Mammary microvascular endothelial cell (primary cell): Measurements from ENCODE around the gene PRKG1. TPM values are rescaled to one million over a fixed set of nuclear protein-coding genes. Genes with fewer than 3 reads are reported as not detected.

Source experiments
- total RNA-seq: library from RNA; depleted of rRNA; stranded (reverse); fragments of >200 nt; gene quantifications from 2 replicates; pipeline ENCODE4 v1.2.3, GENCODE V29; 2015

Gene PRKG1
- total RNA-seq, result 0.30 and 0.33 TPM in 2 replicates

GRCh38 chr10:51074238-51075028 lies at the start of gene PRKG1:
Gene PRKG1, plus strand, starts transcription at chr10:51074487.

GRCh38 chr10:51699475-51700227 lies 625.4 kb downstream of the PRKG1 start, which contains the start of gene CSTF2T:
Gene CSTF2T, minus strand, starts transcription at chr10:51699595. Its CDS starts 46 bp downstream, at chr10:51699549.

DNA sequence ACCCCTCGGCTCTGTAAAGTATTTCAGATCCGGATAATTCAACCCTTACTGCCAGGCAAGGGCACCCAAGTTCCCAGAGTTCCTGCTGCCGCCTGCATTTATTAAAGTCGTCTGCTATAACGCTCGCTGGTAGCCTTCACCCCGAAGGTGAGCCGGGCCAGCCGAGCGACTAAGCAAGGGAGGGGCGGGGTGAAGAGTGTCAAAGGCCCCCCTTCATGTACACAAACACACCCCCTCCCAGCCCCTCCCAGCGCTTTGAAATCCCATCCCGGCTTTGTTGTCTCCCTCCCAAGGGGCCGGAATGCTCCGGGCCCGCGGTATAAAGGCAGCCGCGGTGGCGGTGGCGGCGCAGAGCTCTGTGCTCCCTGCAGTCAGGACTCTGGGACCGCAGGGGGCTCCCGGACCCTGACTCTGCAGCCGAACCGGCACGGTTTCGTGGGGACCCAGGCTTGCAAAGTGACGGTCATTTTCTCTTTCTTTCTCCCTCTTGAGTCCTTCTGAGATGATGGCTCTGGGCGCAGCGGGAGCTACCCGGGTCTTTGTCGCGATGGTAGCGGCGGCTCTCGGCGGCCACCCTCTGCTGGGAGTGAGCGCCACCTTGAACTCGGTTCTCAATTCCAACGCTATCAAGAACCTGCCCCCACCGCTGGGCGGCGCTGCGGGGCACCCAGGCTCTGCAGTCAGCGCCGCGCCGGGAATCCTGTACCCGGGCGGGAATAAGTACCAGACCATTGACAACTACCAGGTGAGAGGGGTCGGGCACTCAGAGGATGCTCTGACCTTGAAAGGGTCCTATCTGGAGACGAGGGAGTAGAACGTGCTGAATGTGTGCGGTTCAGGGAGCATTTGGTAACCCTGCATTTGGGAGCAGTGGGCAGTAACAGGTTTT lies 1239.9 kb downstream of the PRKG1 start, which contains the start of gene DKK1:
Gene DKK1, plus strand, starts transcription at position 349 of the 889 bp plus-strand sequence. Its CDS starts 154 bp downstream, at position 503.

Other genes starting within 250 kb of the PRKG1 start
- not detected in 2 replicates for gene A1CF, start 188.9 kb upstream of the PRKG1 start, total RNA-seq